C4-2B (cell line): ENCODE results near the gene NEK1.

Source experiments
- H3K27ac ChIP-seq: fragments of 450-650 bp; 2 replicates; pipeline ENCODE4 v1.5.1; 2017
- ZFX ChIP-seq: fragments of 450-650 bp; IDR thresholded peaks from 2 replicates; pipeline ENCODE4 v1.6.1; 2017
- TF ChIP-seq, protein P1 (sequence below): fragments of 450-650 bp; conservative IDR thresholded peaks from 2 replicates; pipeline ENCODE4 v1.5.1; 2017; ENCODE audit warnings: mild to moderate bottlenecking

The NEK1 gene

DNA sequence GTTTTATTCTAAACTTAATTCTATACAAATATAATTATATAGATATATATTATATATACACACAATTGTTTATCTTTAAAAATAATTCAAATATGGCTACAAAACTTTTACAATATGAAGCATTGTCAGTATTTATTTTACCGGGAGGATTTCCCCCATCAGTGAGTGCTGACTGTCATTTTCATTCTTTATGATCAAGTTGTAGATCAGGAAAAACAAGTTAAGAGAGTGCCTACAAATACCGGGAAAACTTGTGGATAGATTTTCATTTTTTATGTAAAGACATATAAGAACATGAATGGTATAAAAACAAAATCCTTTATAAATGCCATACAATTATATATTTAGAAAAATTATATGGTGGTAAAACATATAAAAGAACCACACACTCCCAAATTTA is 45.8 kb upstream of the NEK1 start:
- TF ChIP-seq, protein P1, sequence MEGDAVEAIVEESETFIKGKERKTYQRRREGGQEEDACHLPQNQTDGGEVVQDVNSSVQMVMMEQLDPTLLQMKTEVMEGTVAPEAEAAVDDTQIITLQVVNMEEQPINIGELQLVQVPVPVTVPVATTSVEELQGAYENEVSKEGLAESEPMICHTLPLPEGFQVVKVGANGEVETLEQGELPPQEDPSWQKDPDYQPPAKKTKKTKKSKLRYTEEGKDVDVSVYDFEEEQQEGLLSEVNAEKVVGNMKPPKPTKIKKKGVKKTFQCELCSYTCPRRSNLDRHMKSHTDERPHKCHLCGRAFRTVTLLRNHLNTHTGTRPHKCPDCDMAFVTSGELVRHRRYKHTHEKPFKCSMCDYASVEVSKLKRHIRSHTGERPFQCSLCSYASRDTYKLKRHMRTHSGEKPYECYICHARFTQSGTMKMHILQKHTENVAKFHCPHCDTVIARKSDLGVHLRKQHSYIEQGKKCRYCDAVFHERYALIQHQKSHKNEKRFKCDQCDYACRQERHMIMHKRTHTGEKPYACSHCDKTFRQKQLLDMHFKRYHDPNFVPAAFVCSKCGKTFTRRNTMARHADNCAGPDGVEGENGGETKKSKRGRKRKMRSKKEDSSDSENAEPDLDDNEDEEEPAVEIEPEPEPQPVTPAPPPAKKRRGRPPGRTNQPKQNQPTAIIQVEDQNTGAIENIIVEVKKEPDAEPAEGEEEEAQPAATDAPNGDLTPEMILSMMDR: no peak
- H3K27ac ChIP-seq: no peak overlapping the region

DNA sequence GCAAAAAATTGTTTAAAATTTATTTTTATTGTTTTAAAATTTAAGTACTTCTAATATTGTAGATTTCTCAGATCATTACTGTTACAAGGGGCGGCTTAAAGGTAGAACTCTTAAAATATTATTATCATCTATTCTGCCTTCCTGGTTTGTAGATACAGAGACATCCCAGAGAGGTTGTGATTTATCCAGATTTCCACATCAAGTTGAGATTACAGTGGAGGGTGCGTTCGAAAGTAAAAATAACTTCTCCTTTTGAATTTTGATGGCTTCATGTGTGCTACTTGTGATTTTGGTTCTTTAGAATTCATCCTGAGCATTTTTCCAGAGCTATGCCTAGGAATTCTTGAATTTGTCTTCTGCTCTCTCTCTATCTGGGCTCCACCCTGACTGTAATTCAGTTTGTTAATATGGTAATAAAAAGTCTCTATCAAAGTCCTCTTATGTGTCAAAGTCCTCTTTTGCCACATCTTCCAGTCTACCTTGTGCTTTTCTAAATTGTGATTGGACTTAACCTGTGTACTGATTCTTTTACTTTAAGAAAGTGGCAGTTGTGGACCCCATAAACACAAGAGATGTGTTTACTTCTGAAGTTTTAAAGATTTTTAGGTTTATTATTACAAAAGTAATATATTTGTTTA is 45.2 kb upstream of the NEK1 start:
- H3K27ac ChIP-seq: no peak overlapping the region
- no peak for TF ChIP-seq ZFX
- TF ChIP-seq, protein P1: no peak

DNA sequence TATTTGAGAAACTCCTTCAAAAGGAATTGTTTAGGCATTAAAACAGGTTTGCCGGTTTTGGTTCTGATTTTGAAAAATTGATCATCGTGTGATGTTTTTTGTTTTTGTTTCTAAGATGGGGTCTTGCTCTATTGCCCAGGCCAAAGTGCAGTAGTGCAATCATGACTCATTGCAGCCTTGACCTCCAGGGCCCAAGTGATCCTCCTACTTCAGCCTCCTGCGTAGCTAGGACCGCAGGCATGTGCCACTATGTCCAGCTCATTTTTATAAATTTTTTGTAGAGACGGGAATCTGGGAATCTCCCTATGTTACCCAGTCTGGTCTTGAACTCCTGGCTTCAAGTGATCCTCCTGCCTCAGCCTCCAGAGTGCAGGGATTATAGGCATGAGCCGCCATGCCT is 43.0 kb upstream of the NEK1 start:
- no peak for TF ChIP-seq ZFX
- TF ChIP-seq, protein P1: no peak
- H3K27ac ChIP-seq: no peak overlapping the region

DNA sequence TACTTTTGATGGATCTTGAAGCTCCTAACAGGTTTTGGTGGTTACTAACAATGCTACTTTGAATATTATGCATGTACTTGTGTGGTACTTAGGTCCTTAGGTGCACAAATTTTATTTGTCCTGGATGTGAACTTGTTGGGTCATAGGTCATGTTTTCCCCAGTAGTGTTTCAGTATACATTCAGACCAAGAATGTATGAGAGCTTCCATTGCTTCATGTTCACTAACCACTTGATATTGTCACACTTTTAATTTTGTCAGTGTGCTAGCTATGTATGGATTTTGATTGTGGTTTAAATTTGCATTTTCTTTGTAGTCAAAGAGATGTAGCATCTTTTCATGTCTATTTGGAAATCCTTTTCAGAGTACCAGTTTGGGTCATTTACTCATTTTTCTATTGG is 40.2 kb upstream of the NEK1 start:
- TF ChIP-seq, protein P1: no peak
- no peak for TF ChIP-seq ZFX
- no peak overlapping the region for H3K27ac ChIP-seq

DNA sequence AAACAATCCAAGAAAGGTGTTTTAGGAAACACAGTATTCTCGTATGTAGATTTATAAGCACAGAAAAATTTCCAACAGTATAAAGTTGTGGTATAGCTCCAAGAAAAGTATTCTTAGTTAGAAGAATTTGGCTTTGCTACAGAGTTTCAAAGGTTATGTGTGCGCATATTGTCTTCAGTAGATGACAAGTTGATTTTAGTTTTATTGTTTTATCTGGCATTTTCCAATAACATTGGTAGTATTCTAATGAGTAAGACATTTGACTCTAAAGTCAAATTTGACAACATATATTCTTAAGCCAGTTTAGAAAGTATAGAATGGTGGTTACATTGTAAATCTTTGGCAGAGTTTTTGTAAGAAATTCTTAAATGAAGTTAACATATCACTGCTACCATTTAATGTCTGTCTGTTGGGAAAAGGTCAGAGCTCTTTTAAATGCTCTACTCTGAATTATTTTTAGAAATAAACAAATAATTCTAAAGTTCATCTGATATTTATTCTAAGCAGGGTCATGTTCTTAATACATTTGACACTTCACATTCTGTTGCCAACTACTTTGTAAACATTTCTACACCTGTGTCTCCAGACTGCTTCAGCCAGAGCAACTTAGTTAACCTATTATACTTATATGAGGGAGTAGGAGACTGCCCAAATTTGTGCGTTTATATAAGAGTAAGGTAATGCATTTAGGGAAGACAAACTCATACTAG is 38.0 kb upstream of the NEK1 start:
- H3K27ac ChIP-seq: no peak overlapping the region; the same call in 1 of the 2 replicates
- TF ChIP-seq, protein P1: no peak
- no peak for TF ChIP-seq ZFX

DNA sequence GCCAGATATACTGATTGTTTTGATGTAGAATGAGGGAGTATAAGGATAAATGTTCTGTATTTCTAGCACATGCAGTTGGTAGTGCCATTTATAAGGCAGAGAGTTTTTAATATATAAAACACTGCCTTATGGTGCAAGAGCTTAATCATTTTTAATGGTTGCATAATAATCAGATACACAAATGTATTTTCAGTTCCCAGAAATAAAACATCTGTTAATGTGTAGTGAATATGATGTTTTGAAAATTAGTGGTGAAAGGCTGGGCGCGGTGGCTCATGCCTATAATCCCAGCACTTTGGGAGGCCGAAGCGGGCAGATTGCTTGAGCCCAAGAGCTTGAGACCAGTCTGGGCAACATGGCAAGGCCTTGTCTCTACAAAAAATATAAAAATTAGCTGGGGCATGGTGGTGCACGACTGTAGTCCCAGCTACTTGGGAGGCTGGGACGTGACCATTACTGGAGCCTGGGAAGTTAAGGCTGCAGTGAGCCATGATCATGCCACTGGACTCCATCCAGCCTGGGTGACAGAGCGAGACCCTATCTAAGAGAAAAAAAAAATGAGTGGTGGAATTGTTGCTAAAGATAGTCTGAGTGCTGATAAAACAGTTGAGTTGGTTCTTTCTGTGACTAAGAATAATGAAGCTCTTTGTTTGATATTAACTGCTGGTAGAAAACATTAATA is 37.3 kb upstream of the NEK1 start:
- H3K27ac ChIP-seq: no peak overlapping the region; the same call in 1 of the 2 replicates
- TF ChIP-seq, protein P1: no peak
- no peak for TF ChIP-seq ZFX

DNA sequence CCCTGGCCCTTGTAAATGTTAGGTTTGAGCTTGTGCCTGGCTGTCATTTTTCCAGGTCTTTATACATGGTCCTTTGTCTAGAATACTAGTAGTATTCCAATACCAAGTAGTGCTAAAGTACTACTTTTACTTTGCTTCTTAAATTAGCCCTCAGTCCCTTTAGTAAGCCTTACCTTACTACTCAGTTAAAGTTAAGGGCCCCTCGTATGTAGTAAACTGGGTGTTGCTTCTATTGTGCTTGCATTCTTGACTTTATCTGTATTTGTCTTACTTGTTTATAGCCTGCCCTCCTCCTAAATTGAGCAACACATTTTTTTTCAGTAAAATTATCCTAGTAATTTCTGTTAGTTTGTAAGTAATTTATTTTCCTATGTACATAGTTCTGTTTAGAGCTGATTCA is 33.2 kb upstream of the NEK1 start:
- no peak for TF ChIP-seq ZFX
- TF ChIP-seq, protein P1: no peak
- no peak overlapping the region for H3K27ac ChIP-seq
